Stimulated activated effector memory CD8-positive, alpha-beta T cell treated with anti-CD3 and anti-CD28 coated beads, Interleukin-12 subunit alpha, Interleukin-12 subunit beta, amount 100 ng/mL, for 72 hours (primary cell): Measurements from ENCODE around the gene MLH3.

ENCODE experiments used
- ATAC-seq: fragments of 150-1000 bp; cut with Tn5 transposase; 2 replicates; pipeline ENCODE4 v1.10.0; 2021
- DNase-seq, 2 donors: peaks; one replicate each; pipeline ENCODE4 v3.0.0; 2021 to 2022; ENCODE audit warnings: low spot score in 2 of 2
- H3K27ac Mint-ChIP-seq: one replicate; pipeline ENCODE4 v1.8.0; 2022; ENCODE audit warnings: mild to moderate bottlenecking, mixed read lengths
- H3K36me3 Mint-ChIP-seq: one replicate; pipeline ENCODE4 v1.8.0; 2022; ENCODE audit warnings: mild to moderate bottlenecking, mixed read lengths
- H3K4me1 Mint-ChIP-seq: one replicate; pipeline ENCODE4 v1.8.0; 2022; ENCODE audit warnings: mixed read lengths
- H3K4me3 Mint-ChIP-seq: one replicate; pipeline ENCODE4 v1.8.0; 2022; ENCODE audit warnings: mild to moderate bottlenecking, mixed read lengths
- H3K9me3 Mint-ChIP-seq: one replicate; pipeline ENCODE4 v1.8.0; 2022; ENCODE audit warnings: mixed read lengths

Gene MLH3

GRCh38 chr14:75050852-75051555 lies at the start of gene MLH3:
MLH3 (minus strand) TSS chr14:75051467; CDS start chr14:75049655, 1,812 bp downstream.
- peak; percentile 73 to 87 for DNase-seq
- peaks cover 58% of the 10 kb centered on the region for H3K36me3 Mint-ChIP-seq

GRCh38 chr14:75098682-75099081 lies 47.4 kb upstream of the MLH3 start:
- Mint-ChIP-seq H3K9me3 (no peaks in the 10 kb centered on the region), H3K36me3 (peaks cover 96% of the 10 kb centered on the region), H3K4me1 (peaks cover 6% of the 10 kb centered on the region), H3K4me3 (no peak overlapping the region), H3K27ac (no peak overlapping the region)
- no peak for DNase-seq
- ATAC-seq = no peak

More at GRCh38 chr14:75050852-75051555, at the start of gene MLH3:
- Mint-ChIP-seq H3K4me1 (peaks cover 55% of the 10 kb centered on the region), H3K27ac (peak within 1 kb of the TSS; percentile 98), H3K4me3 (peak within 1 kb of the TSS; percentile 83), H3K9me3 (no peaks in the 10 kb centered on the region)
- ATAC-seq = peak; percentile 79

- Mint-ChIP-seq H3K27ac (peak overlapping the region; percentile 6), H3K4me1 (peaks cover 6% of the 10 kb centered on the region), H3K9me3 (no peaks in the 10 kb centered on the region), H3K36me3 (peaks cover 96% of the 10 kb centered on the region), H3K4me3 (no peak overlapping the region)
- ATAC-seq (no peak), DNase-seq (no peak)
These were observed 46.9 kb upstream of the MLH3 start for GRCh38 chr14:75098212-75098611.

GRCh38 chr14:75096959-75097358 lies 45.7 kb upstream of the MLH3 start:
- Mint-ChIP-seq H3K4me3 (no peak overlapping the region), H3K36me3 (peaks cover 98% of the 10 kb centered on the region), H3K9me3 (no peaks in the 10 kb centered on the region), H3K4me1 (peaks cover 6% of the 10 kb centered on the region), H3K27ac (no peak overlapping the region)
- DNase-seq = no peak
- ATAC-seq = no peak

- DNase-seq = no peak
- H3K36me3 Mint-ChIP-seq = peaks cover 99% of the 10 kb centered on the region
- no peaks in the 10 kb centered on the region for H3K9me3 Mint-ChIP-seq
- no peak overlapping the region for H3K4me3 Mint-ChIP-seq
- H3K27ac Mint-ChIP-seq = no peak overlapping the region
- ATAC-seq = no peak
- peaks cover 6% of the 10 kb centered on the region for H3K4me1 Mint-ChIP-seq
These were observed 44.4 kb upstream of the MLH3 start for GRCh38 chr14:75095690-75096089.

GRCh38 chr14:75094896-75095295 lies 43.6 kb upstream of the MLH3 start:
- Mint-ChIP-seq H3K9me3 (no peaks in the 10 kb centered on the region), H3K4me3 (no peak overlapping the region), H3K27ac (no peak overlapping the region), H3K36me3 (peaks cover 99% of the 10 kb centered on the region), H3K4me1 (peaks cover 6% of the 10 kb centered on the region)
- no peak for ATAC-seq
- DNase-seq = no peak

- Mint-ChIP-seq H3K4me3 (no peak overlapping the region), H3K4me1 (peaks cover 1% of the 10 kb centered on the region), H3K27ac (no peak overlapping the region), H3K9me3 (no peaks in the 10 kb centered on the region), H3K36me3 (peaks cover 98% of the 10 kb centered on the region)
- no peak for DNase-seq
- no peak for ATAC-seq
These were observed 41.4 kb upstream of the MLH3 start for GRCh38 chr14:75092698-75093097.

GRCh38 chr14:75091251-75091650 lies 40.0 kb upstream of the MLH3 start:
- Mint-ChIP-seq H3K4me3 (no peak overlapping the region), H3K27ac (no peak overlapping the region), H3K9me3 (no peaks in the 10 kb centered on the region), H3K4me1 (no peaks in the 10 kb centered on the region), H3K36me3 (peaks cover 98% of the 10 kb centered on the region)
- no peak for DNase-seq
- no peak for ATAC-seq

GRCh38 chr14:75090353-75090752 lies 39.1 kb upstream of the MLH3 start:
- no peak for DNase-seq
- Mint-ChIP-seq H3K36me3 (peaks cover 98% of the 10 kb centered on the region), H3K4me3 (no peak overlapping the region), H3K27ac (no peak overlapping the region), H3K4me1 (no peaks in the 10 kb centered on the region), H3K9me3 (no peaks in the 10 kb centered on the region)
- ATAC-seq = no peak

- Mint-ChIP-seq H3K4me1 (no peaks in the 10 kb centered on the region), H3K36me3 (peaks cover 98% of the 10 kb centered on the region), H3K9me3 (no peaks in the 10 kb centered on the region), H3K27ac (no peak overlapping the region), H3K4me3 (no peak overlapping the region)
- DNase-seq = no peak
- peak; percentile 57 for ATAC-seq
These were observed 37.5 kb upstream of the MLH3 start for GRCh38 chr14:75088566-75089373.

- H3K9me3 Mint-ChIP-seq = no peaks in the 10 kb centered on the region
- H3K27ac Mint-ChIP-seq = no peak overlapping the region
- no peak for ATAC-seq
- DNase-seq = no peak
- H3K36me3 Mint-ChIP-seq = peaks cover 96% of the 10 kb centered on the region
- no peak overlapping the region for H3K4me3 Mint-ChIP-seq
- H3K4me1 Mint-ChIP-seq = no peaks in the 10 kb centered on the region
These were observed 36.9 kb upstream of the MLH3 start for GRCh38 chr14:75088153-75088552.

GRCh38 chr14:75084513-75084912 lies 33.2 kb upstream of the MLH3 start:
- no peaks in the 10 kb centered on the region for H3K9me3 Mint-ChIP-seq
- H3K27ac Mint-ChIP-seq = peak overlapping the region; percentile 54
- H3K4me1 Mint-ChIP-seq = no peaks in the 10 kb centered on the region
- ATAC-seq (no peak), DNase-seq (no peak)
- peaks cover 61% of the 10 kb centered on the region for H3K36me3 Mint-ChIP-seq
- H3K4me3 Mint-ChIP-seq = no peak overlapping the region

GRCh38 chr14:75083271-75083670 lies 32.0 kb upstream of the MLH3 start:
- Mint-ChIP-seq H3K9me3 (no peaks in the 10 kb centered on the region), H3K27ac (peak overlapping the region; percentile 23), H3K4me3 (no peak overlapping the region), H3K4me1 (no peaks in the 10 kb centered on the region), H3K36me3 (peaks cover 48% of the 10 kb centered on the region)
- no peak for DNase-seq
- no peak for ATAC-seq

GRCh38 chr14:75081660-75082229 lies 30.5 kb upstream of the MLH3 start:
- DNase-seq = no peak

GRCh38 chr14:75079521-75079920 lies 28.3 kb upstream of the MLH3 start:
- Mint-ChIP-seq H3K27ac (no peak overlapping the region), H3K9me3 (no peaks in the 10 kb centered on the region), H3K4me3 (no peak overlapping the region), H3K4me1 (no peaks in the 10 kb centered on the region), H3K36me3 (peaks cover 11% of the 10 kb centered on the region)
- DNase-seq = no peak
- ATAC-seq = no peak

More at GRCh38 chr14:75081660-75082229, 30.5 kb upstream of the MLH3 start:
- Mint-ChIP-seq H3K4me1 (no peaks in the 10 kb centered on the region), H3K36me3 (peaks cover 33% of the 10 kb centered on the region), H3K4me3 (no peak overlapping the region), H3K9me3 (no peaks in the 10 kb centered on the region), H3K27ac (no peak overlapping the region)
- no peak for ATAC-seq
